GM18499 (cell line): ENCODE measurements around the gene ELN.
"Not testable (repeated sequence)": the region's sequence is repeated elsewhere in the genome, so short reads cannot be mapped to it uniquely, and the experiment has no call there.

Experiments used
- ATAC-seq: cut with Tn5 transposase; IDR thresholded peaks from one replicate; pipeline ENCODE4 v1.9.1; 2021; ENCODE audit warnings: moderate number of reproducible peaks; ENCODE audit not compliant: insufficient read depth, unreplicated experiment

ELN gene

GRCh38 chr7:74040101-74040790 is 12.3 kb downstream of the ELN start:
- ATAC-seq, result no peak

- no peak for ATAC-seq
These were observed 13.0 kb downstream of the ELN start for GRCh38 chr7:74040791-74041520.

DNA sequence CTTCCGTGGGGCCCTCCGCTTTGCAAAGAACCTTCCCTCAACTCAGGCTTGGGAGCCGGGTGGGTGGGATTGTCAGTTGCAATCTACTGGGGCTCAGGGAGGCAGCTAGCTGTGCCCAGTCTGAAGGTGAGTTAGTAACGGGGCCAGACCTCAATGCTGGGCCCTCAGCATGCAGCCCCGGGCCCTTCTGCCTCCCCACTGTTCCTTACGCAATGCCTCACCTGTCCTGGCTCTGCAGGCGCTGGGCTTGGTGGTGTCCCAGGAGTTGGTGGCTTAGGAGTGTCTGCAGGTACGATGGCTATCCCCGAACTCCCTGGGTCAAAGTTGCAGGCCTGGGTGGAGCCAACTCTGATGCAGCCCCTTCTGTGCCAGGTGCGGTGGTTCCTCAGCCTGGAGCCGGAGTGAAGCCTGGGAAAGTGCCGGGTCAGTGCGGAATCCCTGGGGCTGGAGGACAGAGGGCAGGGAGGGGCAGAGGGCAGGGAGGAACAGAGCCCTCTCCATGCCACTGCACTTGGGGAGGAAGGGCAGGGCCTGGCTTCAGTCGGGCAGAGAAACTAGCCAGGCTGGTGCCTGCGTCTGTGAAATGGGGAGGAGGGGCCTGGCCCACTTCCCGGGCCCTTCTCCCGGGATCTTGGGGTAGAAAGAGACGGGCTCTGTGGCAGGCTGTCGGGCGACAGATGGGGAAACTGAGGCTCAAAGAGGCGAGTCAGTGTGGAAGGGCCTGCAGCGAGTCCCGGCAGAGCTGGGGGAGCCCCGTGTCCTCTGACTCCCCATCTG is 15.0 kb downstream of the ELN start:
- ATAC-seq, result no peak

DNA sequence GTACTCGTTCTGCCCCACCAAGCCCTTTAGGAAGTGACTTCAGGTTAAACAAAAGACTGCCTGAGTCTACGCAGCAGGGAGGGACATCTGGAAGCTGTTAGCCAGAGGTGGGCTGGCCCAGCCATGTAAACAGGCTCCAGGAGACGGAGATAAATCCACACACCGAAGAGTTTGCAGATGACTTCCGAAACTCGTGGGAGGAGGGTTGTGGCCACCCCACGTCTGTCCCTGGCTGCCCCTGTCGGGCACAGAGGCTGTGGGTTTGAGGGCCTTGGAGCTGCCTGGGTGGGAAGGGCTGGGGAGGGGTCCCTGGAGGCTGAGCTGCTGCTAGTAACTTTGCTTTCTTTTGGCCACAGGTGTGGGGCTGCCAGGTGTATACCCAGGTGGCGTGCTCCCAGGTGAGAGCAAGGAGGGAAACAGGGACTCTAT is 15.6 kb downstream of the ELN start:
- ATAC-seq, result no peak

DNA sequence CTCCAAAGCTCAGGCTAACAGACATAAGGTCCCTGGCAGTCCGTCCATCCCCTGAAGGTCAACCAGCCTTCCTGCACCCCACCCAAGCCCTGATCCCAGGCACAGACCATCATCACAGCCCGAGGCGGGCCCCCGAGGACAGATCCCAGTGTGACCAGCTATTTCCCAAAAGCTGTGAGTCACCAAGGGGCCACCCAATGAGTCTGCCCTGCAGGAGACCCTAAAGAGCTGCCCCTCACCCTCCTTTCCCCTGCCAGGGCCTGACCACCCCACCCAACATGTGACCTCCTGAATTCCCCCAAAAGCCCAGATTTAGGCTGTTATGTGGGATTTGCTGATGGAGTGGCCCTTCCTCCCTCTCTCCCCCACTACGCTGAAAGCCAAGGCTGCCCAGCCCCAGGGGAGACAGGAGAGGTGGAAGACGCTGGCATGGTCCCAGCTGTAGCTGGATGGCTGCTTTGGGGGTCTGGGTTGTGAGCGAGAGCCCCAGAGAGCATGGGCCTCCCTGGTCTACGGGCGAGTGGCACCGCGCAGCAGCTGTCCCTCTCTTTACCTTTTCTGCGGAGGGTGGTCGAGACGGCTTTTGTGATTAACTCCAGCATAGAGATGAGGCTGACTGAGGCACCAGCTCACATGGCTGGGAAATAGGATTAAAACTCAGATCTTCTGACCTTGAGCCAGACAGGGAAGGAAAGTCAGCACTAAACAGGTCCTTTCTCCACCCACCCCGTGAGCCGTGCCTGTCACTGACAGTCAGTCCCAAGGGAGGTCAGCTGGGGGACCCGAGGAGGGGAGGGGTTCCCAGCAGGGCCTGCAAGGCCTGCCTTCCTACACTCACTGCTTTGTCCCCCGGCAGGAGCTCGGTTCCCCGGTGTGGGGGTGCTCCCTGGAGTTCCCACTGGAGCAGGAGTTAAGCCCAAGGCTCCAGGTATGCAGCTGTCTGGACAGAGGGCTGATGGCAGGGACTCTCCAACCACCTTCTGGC is 16.7 kb downstream of the ELN start:
- ATAC-seq, result no peak

- not testable (repeated sequence) for ATAC-seq
These were observed 18.6 kb downstream of the ELN start for GRCh38 chr7:74046581-74046980.

- ATAC-seq, result no peak
These were observed 19.9 kb downstream of the ELN start for GRCh38 chr7:74047804-74048380.

GRCh38 chr7:74048999-74049599 is 21.1 kb downstream of the ELN start:
- ATAC-seq, result no peak

GRCh38 chr7:74049997-74050798 is 22.2 kb downstream of the ELN start:
- no peak for ATAC-seq

GRCh38 chr7:74051193-74051592 is 23.2 kb downstream of the ELN start:
- ATAC-seq, result no peak

GRCh38 chr7:74051629-74052410 is 23.8 kb downstream of the ELN start:
- no peak for ATAC-seq

DNA sequence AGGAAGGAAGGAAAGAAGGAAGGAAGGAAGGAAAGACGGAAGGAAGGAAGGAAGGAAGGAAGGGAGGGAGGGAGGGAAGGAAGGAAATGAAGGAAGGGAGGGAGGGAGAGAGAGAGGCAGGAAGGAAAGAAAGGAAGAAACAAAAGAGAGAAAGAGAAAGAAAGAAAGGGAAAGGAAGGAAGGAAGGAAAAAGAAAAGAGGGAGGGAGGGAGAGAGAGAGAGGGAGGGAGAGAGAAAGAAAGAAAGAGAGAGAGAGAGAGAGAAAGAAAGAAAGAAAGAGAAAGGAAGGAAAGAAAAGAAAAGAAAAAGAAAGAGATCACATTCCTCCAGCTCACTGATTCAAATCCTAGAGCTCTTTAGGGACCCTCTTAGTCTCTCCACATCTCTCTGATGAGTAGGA is 24.7 kb downstream of the ELN start:
- no peak for ATAC-seq

DNA sequence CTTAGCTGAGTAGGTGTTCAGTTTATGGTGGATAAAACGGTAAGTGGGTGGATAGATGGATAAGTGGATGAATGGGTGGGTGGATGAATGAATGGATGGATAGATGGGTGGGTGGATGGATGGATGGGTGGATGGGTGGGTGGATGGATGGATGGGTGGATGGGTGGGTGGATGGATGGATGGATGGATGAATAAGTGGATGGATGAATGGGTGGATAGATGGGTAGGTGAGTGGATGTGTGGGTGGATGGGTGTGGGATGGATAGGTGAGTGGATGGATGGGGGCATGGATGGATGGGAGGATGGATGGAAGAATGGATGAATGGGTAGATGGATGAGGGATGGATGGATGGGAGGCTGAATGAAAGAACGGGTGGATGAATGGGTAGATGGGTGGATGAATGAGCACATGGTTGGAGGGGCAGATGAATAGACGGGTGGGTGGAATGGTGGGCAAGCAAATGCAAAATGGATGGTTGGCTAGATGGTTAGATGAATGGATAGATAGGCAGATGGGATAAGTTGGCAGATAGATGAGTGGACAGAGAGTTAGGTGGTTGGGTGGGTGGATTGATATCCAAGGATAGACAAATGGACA is 25.7 kb downstream of the ELN start:
- ATAC-seq, result no peak

DNA sequence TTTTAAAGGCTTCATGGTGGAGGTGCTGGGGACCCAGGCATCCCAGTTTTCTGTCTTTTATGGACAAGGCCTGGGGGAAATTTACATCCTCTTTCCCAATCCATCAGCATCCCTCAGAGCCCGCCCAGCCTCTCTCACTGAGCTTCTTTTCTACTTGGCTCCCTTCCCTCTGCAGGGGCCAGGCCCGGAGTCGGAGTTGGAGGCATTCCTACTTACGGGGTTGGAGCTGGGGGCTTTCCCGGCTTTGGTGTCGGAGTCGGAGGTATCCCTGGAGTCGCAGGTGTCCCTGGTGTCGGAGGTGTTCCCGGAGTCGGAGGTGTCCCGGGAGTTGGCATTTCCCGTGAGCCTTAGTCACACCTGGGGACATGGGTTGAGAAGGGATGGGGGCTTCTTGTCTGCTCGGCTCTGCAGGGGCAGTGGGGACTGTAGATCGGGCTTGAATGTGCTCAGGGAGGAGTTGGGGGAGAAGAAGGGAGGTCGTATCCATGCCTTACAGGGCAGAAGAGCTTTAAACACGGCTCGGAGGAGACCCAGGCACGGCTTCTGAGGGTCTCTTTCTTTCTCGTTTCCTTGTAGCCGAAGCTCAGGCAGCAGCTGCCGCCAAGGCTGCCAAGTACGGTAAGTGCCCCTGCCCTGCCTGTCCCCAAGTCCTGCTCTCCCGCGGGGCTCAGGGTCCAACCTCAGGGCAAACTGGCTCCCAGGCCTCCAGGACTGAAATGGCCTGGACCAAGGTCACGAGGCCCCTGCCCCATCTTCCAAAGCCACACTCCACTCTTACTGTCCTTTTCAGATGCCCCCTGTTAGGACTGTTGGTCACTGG is 28.3 kb downstream of the ELN start:
- no peak for ATAC-seq

- ATAC-seq, result no peak
These were observed 29.4 kb downstream of the ELN start for GRCh38 chr7:74057216-74057925.

GRCh38 chr7:74057987-74058386 is 30.0 kb downstream of the ELN start:
- ATAC-seq, result no peak
